ENCODE data around the gene GIMAP4. TPM values are rescaled to one million over a fixed set of nuclear protein-coding genes. Genes with fewer than 3 reads are reported as not detected.

The GIMAP4 gene
- total RNA-seq: 1.8 and 3.7 TPM in 2 replicates

DNA sequence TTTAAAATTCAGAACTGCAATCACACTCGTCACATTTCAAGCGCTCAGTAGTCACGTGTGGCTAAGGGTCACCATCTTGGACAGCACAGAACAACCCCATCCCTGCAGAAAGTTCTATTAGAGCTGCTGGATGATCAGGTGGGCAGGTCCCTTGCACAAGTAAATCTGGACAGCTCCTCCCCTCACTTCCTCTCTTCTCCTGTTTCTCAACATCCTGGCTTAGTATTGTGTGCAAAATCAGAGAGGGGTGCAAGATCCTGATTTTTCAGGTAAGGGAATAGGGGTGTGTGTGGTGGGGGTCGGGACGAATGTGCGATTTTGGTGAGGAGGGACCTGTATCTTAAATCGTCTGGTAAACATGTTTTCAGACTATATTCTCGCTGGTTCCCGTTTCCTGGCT, at the start of gene GIMAP4:
Gene GIMAP4, plus strand, starts transcription at position 222 of the 400 bp plus-strand sequence. CDS start 2,512 bp downstream, outside the sequence.

Other genes starting within 250 kb of the GIMAP4 start
- 0.16 TPM in 1 of 2 replicates, not detected in the other for gene LRRC61, start 244.0 kb upstream of the GIMAP4 start, total RNA-seq
- not detected in 2 replicates for gene ACTR3C, start 243.8 kb upstream of the GIMAP4 start, total RNA-seq
- gene RARRES2, start 225.8 kb upstream of the GIMAP4 start, total RNA-seq: 7.8 TPM in 1 of 2 replicates, not detected in the other
- gene REPIN1, start 198.6 kb upstream of the GIMAP4 start, total RNA-seq: 48.1 and 48.2 TPM in 2 replicates
- gene ZNF775, start 188.1 kb upstream of the GIMAP4 start, total RNA-seq: 2.3 TPM in 2 replicates
- gene GIMAP8, start 116.8 kb upstream of the GIMAP4 start, total RNA-seq: under 0.01 and 0.81 TPM in 2 replicates
- gene GIMAP7, start 52.5 kb upstream of the GIMAP4 start, total RNA-seq: not detected in 2 replicates
- gene GIMAP6, start 65.0 kb downstream of the GIMAP4 start, total RNA-seq: under 0.01 and 0.32 TPM in 2 replicates
- gene GIMAP2, start 118.3 kb downstream of the GIMAP4 start, total RNA-seq: 0.81 and 5.2 TPM in 2 replicates
- gene GIMAP1, start 149.2 kb downstream of the GIMAP4 start, total RNA-seq: 0.81 TPM in 1 of 2 replicates, not detected in the other
- gene GIMAP5, start 170.0 kb downstream of the GIMAP4 start, total RNA-seq: 1.3 TPM in 1 of 2 replicates, not detected in the other
- not detected in 2 replicates for gene TMEM176B, start 233.0 kb downstream of the GIMAP4 start, total RNA-seq
- not detected in 2 replicates for gene TMEM176A, start 233.4 kb downstream of the GIMAP4 start, total RNA-seq

Data from cardiac atrium fibroblast (primary cell).